WTC11 (cell line): ENCODE data around the gene AOAH. TPM values are rescaled to one million over a fixed set of nuclear protein-coding genes. Genes with fewer than 3 reads are reported as not detected.

Experiments
- ATAC-seq: fragments of 200-7000 bp; cut with Tn5 transposase; 2 replicates; pipeline ENCODE4 v1.10.0; 2021; ENCODE audit warnings: mild to moderate bottlenecking, moderate library complexity
- CTCF ChIA-PET: fragments of 300-600 bp; sonication (Branson Sonifier 250); formaldehyde crosslinking; loops from one replicate; lab custom pipeline; 2021; ENCODE audit warnings: antibody characterized with exemption; lab: Charles Lee
- POLR2A ChIA-PET: fragments of 350-600 bp; sonication (Branson Sonifier 250); formaldehyde crosslinking; loops from one replicate; lab custom pipeline; 2021; ENCODE audit warnings: antibody characterized with exemption; lab: Charles Lee
- DNase-seq: peaks from one replicate; pipeline ENCODE4 v3.0.0; 2021; ENCODE audit warnings: low spot score
- H3K27ac Mint-ChIP-seq: 2 replicates; pipeline ENCODE4 v1.8.0; 2021; ENCODE audit warnings: mixed read lengths
- H3K27me3 Mint-ChIP-seq: 2 replicates; pipeline ENCODE4 v1.8.0; 2021; ENCODE audit warnings: low read depth, mild to moderate bottlenecking, moderate library complexity, mixed read lengths
- H3K36me3 Mint-ChIP-seq: 2 replicates; pipeline ENCODE4 v1.8.0; 2021; ENCODE audit warnings: mixed read lengths
- H3K4me1 Mint-ChIP-seq: 2 replicates; pipeline ENCODE4 v1.8.0; 2022; ENCODE audit warnings: mixed read lengths
- H3K4me3 Mint-ChIP-seq: 2 replicates; pipeline ENCODE4 v1.8.0; 2021; ENCODE audit warnings: mild to moderate bottlenecking, moderate library complexity, mixed read lengths
- H3K9me3 Mint-ChIP-seq: 2 replicates; pipeline ENCODE4 v1.8.0; 2021; ENCODE audit warnings: mixed read lengths
- EMX1 ChIP-seq: fragments of 250-450 bp; sonication (Bioruptor Pico); IDR thresholded peaks from 2 replicates; pipeline ENCODE4 v1.8.0; 2021; ENCODE audit warnings: mild to moderate bottlenecking
- ERG ChIP-seq: fragments of 250-450 bp; sonication (Bioruptor Pico); IDR thresholded peaks from 2 replicates; pipeline ENCODE4 v1.8.0; 2021; ENCODE audit warnings: mild to moderate bottlenecking
- NR3C1 ChIP-seq: sonication (generic); formaldehyde crosslinking; conservative IDR thresholded peaks from 2 replicates; pipeline ENCODE4 v1.8.1; 2023; ENCODE audit warnings: low read depth, mild to moderate bottlenecking, missing genetic modification reagents
- OVOL2 ChIP-seq: fragments of 250-450 bp; sonication (Bioruptor Pico); IDR thresholded peaks from 2 replicates; pipeline ENCODE4 v1.9.0; 2021; ENCODE audit warnings: mild to moderate bottlenecking, borderline replicate concordance
- PRDM15 ChIP-seq: sonication (generic); formaldehyde crosslinking; IDR thresholded peaks from 2 replicates; pipeline ENCODE4 v1.8.0; 2022; ENCODE audit warnings: missing genetic modification reagents
- SMAD3 ChIP-seq: sonication (generic); formaldehyde crosslinking; IDR thresholded peaks from 2 replicates; pipeline ENCODE4 v1.8.0; 2022; ENCODE audit warnings: missing genetic modification reagents, mild to moderate bottlenecking, borderline replicate concordance
- STAT6 ChIP-seq: sonication (generic); formaldehyde crosslinking; conservative IDR thresholded peaks from 2 replicates; pipeline ENCODE4 v1.8.1; 2023; ENCODE audit warnings: mild to moderate bottlenecking, low read depth, missing genetic modification reagents, moderate library complexity
- TCF7 ChIP-seq: sonication (generic); formaldehyde crosslinking; IDR thresholded peaks from 2 replicates; pipeline ENCODE4 v1.8.0; 2022; ENCODE audit warnings: mild to moderate bottlenecking, low read depth, missing genetic modification reagents, moderate library complexity
- TEAD4 ChIP-seq: sonication (generic); formaldehyde crosslinking; IDR thresholded peaks from 2 replicates; pipeline ENCODE4 v1.8.0; 2022; ENCODE audit warnings: mild to moderate bottlenecking, missing genetic modification reagents
- USF1 ChIP-seq: sonication (generic); formaldehyde crosslinking; IDR thresholded peaks from 2 replicates; pipeline ENCODE4 v1.8.0; 2022; ENCODE audit warnings: mild to moderate bottlenecking, missing genetic modification reagents
- ZBTB43 ChIP-seq: sonication (generic); formaldehyde crosslinking; IDR thresholded peaks from 2 replicates; pipeline ENCODE4 v1.8.1; 2023; ENCODE audit warnings: mild to moderate bottlenecking, missing genetic modification reagents
- ZNF138 ChIP-seq: sonication (generic); formaldehyde crosslinking; conservative IDR thresholded peaks from 2 replicates; pipeline ENCODE4 v1.8.1; 2022; ENCODE audit warnings: mild to moderate bottlenecking, moderate library complexity, missing genetic modification reagents
- ZNF232 ChIP-seq: sonication (generic); formaldehyde crosslinking; IDR thresholded peaks from 2 replicates; pipeline ENCODE4 v1.8.0; 2022; ENCODE audit warnings: mild to moderate bottlenecking, missing genetic modification reagents
- ZNF671 ChIP-seq: fragments of 250-450 bp; sonication (Bioruptor Pico); IDR thresholded peaks from 2 replicates; pipeline ENCODE4 v1.8.0; 2021; ENCODE audit warnings: mild to moderate bottlenecking
- total RNA-seq: library from RNA; stranded (reverse); gene quantifications from 3 replicates; pipeline ENCODE4 v1.2.3, GENCODE V29; 2021
- TF ChIP-seq, protein P1 (sequence below): fragments of 250-450 bp; sonication (Bioruptor Pico); IDR thresholded peaks from 2 replicates; pipeline ENCODE4 v1.9.0; 2021; ENCODE audit warnings: mild to moderate bottlenecking
- TF ChIP-seq, protein P2 (sequence below): fragments of 250-450 bp; sonication (Bioruptor Pico); IDR thresholded peaks from 2 replicates; pipeline ENCODE4 v1.9.0; 2021; ENCODE audit warnings: mild to moderate bottlenecking
- TF ChIP-seq, protein P3 (sequence below): sonication (generic); formaldehyde crosslinking; IDR thresholded peaks from 2 replicates; pipeline ENCODE4 v1.8.1; 2022; ENCODE audit warnings: mild to moderate bottlenecking, moderate library complexity, missing genetic modification reagents

The AOAH gene
- total RNA-seq, 1 experiment from 2014 or later, result 0.31 TPM

DNA sequence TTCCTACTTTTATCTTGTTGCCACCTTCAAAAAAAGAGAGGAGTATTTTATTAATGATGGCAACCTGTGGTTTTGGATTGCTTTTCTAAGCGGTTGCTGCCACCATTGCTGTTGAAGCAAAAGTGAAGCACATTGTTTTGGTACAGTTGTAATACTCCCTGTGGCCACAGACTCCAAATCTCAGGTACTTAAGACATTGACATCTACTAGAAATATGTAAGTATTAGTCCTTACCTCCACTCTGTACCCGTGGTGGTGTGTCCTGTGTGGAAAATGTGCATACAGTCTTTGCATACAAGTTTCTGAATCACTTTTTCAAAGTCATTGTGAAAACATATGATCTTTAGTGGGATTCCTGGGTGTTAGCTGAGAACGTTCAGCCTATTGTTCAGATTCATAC, 248.9 kb downstream of the AOAH start (continued):
- TF ChIP-seq ZNF232 (CRISPR knock-in tag), result no peak
- TF ChIP-seq TCF7 (CRISPR knock-in tag), result no peak
- no peak for TF ChIP-seq PRDM15

DNA sequence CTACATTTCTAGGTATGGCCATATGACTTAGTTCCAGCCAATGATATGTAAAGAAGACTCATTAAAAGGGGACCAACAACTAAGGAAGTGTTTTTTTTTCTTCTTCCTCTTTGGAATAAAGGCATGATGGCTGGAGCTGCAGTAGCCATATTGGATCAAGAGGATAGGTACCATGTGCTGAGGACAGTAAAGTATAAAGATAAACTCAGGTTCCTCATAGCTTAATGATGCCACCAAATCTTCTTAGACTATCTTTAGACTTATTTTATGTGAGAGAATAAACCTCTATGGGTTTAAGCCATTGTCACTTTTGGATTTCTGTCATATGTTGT, 249.3 kb downstream of the AOAH start:
- CTCF ChIA-PET, result interaction anchor here (2.7 to 3.6 kb wide), 2 partner anchors 196 to 707 kb away, joined by 18 to 24 read pairs; no protein-coding TSS in a partner anchor
- Mint-ChIP-seq H3K4me3 (no peak overlapping the region), H3K27ac (no peak overlapping the region), H3K27me3 (no peaks in the 10 kb centered on the region), H3K9me3 (peaks cover 10% of the 10 kb centered on the region; the same call in 1 of the 2 replicates), H3K36me3 (no peaks in the 10 kb centered on the region), H3K4me1 (no peaks in the 10 kb centered on the region)
- ATAC-seq (no peak), DNase-seq (no peak)
- POLR2A ChIA-PET, result no interaction called here
- TF ChIP-seq NR3C1 (CRISPR knock-in tag) (no peak), ERG (CRISPR knock-in tag) (no peak), SMAD3 (CRISPR knock-in tag) (no peak), STAT6 (CRISPR knock-in tag) (no peak), TEAD4 (CRISPR knock-in tag) (no peak), ZNF138 (CRISPR knock-in tag) (no peak), ZBTB43 (CRISPR knock-in tag) (no peak), EMX1 (no peak), OVOL2 (CRISPR knock-in tag) (no peak), ZNF671 (CRISPR knock-in tag) (no peak), USF1 (CRISPR knock-in tag) (no peak)
- TF ChIP-seq, protein P1, sequence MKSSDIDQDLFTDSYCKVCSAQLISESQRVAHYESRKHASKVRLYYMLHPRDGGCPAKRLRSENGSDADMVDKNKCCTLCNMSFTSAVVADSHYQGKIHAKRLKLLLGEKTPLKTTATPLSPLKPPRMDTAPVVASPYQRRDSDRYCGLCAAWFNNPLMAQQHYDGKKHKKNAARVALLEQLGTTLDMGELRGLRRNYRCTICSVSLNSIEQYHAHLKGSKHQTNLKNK (CRISPR knock-in tag), result no peak
- TF ChIP-seq, protein P2, sequence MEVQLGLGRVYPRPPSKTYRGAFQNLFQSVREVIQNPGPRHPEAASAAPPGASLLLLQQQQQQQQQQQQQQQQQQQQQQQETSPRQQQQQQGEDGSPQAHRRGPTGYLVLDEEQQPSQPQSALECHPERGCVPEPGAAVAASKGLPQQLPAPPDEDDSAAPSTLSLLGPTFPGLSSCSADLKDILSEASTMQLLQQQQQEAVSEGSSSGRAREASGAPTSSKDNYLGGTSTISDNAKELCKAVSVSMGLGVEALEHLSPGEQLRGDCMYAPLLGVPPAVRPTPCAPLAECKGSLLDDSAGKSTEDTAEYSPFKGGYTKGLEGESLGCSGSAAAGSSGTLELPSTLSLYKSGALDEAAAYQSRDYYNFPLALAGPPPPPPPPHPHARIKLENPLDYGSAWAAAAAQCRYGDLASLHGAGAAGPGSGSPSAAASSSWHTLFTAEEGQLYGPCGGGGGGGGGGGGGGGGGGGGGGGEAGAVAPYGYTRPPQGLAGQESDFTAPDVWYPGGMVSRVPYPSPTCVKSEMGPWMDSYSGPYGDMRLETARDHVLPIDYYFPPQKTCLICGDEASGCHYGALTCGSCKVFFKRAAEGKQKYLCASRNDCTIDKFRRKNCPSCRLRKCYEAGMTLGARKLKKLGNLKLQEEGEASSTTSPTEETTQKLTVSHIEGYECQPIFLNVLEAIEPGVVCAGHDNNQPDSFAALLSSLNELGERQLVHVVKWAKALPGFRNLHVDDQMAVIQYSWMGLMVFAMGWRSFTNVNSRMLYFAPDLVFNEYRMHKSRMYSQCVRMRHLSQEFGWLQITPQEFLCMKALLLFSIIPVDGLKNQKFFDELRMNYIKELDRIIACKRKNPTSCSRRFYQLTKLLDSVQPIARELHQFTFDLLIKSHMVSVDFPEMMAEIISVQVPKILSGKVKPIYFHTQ (CRISPR knock-in tag), result no peak
- TF ChIP-seq, protein P3, sequence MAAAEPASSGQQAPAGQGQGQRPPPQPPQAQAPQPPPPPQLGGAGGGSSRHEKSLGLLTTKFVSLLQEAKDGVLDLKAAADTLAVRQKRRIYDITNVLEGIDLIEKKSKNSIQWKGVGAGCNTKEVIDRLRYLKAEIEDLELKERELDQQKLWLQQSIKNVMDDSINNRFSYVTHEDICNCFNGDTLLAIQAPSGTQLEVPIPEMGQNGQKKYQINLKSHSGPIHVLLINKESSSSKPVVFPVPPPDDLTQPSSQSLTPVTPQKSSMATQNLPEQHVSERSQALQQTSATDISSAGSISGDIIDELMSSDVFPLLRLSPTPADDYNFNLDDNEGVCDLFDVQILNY (CRISPR knock-in tag), result no peak
